ENCODE data around the gene KRTAP9-9.
"Not testable (repeated sequence)": the region's sequence is repeated elsewhere in the genome, so short reads cannot be mapped to it uniquely, and the experiment has no call there.

KRTAP9-9 gene

DNA sequence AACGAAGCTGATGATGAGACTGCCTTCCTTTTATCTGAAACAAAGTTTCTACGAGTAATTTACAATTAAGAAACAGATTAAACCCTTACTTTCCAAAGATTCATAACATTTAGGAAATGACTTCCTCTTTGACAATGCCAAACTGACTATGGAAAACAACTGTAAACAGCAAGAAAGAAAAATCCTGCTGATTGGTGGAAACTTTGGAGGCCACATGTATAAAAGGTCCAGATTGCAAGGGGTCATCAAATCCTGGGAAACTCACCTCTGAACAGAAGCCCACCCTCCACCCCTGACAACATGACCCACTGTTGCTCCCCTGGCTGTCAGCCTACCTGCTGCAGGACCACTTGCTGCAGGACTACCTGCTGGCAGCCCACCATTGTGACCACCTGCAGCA is 9.9 kb downstream of the KRTAP9-9 start, which contains the start of gene KRTAP9-6:
Gene KRTAP9-6, plus strand, starts transcription at position 301 of the 400 bp plus-strand sequence. Its CDS starts 0 bp downstream, at position 301.
- no peak for DNase-seq (ENCODE audit: low spot score)

DNA sequence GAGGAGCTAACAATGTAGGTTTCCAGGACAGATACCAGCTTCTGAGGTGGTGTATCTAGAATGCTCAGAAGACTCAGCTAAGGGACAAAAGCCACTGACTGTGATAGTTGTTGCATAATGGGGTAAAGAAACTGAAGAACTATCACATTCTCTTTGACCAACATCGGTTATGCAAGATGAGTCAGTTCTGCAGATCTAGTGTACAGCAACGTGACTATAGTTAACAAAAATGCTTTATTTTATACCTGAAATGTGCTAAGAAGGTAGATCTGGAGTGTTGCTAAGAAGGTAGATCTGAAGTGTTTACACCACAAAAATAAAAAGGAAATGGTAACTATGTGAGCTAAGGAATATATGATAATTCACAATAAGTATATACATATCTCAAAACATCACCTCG is 12.5 kb downstream of the KRTAP9-9 start:
- no peak for DNase-seq (ENCODE audit: low spot score)

DNA sequence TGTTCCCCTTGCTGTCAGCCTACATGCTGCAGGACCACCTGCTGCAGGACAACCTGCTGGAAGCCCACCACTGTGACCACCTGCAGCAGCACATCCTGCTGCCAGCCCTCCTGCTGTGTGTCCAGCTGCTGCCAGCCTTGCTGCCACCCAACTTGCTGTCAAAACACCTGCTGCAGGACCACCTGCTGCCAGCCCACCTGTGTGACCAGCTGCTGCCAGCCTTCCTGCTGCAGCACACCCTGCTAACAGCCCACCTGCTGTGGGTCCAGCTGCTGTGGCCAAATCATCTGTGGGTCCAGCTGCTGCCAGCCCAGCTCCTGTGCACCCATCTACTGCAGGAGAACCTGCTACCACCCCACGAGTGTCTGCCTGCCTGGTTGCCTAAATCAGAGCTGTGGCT is 16.1 kb downstream of the KRTAP9-9 start:
- DNase-seq (ENCODE audit: low spot score): not testable (repeated sequence)

DNA sequence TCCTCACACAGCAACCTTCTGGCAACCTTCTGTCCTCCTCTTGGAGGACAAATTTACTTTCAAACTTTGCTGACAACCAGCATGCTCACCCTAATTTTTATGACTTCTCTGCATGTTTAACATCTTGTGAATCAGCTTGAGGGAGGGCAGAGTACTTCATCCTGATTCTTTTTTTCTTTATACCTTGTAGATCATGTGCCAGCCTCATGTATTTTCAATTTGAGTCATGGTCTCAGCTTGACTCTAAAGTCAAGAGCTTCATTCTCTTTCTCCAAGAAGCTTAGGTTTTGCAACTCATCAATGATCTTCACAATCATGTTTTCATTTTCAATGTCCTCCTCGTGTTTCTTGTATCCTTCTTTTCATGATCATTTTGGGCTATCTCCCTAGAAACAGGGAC is 16.7 kb downstream of the KRTAP9-9 start:
- no peak for DNase-seq (ENCODE audit: low spot score)

DNA sequence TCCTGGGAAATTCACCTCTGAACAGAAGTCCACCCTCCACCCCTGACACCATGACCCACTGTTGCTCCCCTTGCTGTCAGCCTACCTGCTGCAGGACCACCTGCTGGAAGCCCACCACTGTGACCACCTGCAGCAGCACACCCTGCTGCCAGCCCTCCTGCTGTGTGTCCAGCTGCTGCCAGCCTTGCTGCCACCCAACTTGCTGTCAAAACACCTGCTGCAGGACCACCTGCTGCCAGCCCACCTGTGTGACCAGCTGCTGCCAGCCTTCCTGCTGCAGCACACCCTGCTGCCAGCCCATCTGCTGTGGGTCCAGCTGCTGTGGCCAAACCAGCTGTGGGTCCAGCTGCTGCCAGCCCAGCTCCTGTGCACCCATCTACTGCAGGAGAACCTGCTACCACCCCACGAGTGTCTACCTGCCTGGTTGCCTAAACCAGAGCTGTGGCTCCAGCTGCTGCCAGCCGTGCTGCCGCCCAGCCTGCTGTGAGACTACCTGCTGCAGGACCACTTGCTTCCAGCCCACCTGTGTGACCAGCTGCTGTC is 20.5 kb downstream of the KRTAP9-9 start, which contains the start of gene KRTAP9-7:
Gene KRTAP9-7, plus strand, starts transcription at position 51 of the 543 bp plus-strand sequence. Its CDS starts 0 bp downstream, at position 51.
- not testable (repeated sequence) for DNase-seq (ENCODE audit: low spot score)

DNA sequence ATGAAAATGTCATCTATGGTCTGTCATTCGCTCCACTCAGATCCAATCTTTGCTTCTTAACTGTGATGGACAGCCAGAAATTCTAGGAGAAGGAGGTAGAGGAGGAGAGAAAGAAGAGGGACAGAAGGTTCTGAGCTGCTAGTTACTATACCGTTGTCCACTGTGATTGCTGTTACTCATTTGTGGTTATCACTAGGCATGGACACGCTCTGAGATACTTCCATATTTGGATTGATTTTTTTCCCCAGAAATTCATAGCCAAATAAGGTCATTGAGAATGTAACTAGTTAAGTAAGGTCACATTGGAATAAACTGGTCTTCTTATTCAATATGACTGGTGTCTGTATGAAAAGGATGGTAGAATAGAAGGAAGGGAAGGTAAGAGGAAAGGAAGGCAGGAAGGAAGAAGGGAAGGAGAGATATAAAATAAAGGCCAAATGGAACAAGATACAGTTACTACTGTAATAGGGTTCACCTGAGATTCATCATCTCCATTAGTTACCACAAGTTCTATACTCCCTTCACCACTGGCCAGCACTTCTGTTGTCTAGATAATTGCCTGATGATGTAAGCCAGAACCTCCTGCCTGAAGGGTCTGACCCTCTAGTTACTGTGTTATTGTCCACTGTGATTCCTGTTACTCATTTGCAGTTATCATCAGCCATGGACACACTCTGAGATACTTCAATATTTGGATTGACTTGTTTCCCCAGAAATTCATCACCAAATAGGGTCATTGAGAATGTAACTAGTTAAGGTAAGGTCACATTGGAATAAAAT is 23.2 kb downstream of the KRTAP9-9 start:
- DNase-seq (ENCODE audit: low spot score): no peak

DNA sequence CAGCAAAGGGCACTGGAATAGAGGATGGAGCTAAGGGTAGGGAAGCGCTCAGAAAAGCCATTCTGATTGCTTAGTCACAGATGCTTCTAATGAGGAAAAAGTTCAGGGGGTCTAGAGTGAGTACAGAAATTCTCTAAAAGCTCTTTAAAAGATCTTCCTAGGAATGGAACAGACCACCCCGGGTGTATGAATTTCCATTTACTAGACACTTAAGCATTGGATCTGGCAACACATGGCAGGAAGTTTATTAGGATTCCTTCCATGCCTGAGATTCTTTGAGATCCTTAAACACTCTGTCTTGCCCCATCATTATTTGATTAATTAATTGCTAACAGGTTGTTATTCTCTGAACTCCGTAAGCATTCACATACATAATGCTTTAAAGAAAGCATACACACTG is 28.9 kb downstream of the KRTAP9-9 start:
- DNase-seq (ENCODE audit: low spot score): no peak

DNA sequence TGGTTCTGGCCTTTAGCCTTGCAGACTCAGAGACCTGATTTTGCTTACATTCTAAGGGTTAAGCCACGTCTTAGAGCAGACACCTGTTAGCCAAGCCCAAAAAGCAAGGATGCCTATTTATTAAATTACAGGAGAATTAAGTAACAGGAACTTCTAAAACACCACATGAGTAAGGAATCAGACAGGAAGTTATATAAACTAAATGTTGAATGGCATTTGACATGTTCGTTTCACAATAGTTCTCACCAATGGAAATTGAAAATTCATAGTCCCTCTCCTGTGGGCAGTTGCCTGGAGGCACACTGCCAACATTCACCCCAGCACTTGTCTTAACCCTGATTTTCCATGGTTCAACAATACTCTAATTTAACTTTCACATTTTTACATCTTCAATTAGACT is 29.4 kb downstream of the KRTAP9-9 start:
- no peak for DNase-seq (ENCODE audit: low spot score)

DNA sequence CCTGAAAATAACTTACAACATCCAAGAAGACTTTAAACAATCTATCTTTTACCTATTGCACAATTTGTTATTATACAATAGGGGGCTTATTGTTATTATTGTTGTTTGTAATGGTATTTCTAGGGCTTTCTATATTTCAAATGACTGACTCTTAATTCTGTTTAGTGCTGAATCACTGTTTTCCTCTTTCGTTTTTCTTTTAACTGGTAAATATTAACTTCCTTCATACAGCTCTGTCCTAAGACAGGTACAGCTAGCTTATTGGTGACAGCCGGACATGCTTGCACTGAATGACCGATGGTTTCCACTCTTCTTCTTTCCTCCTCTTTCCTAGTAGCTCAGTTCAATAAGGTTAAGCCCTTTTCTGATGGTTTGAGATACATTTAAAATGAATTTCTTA is 31.9 kb downstream of the KRTAP9-9 start:
- no peak for DNase-seq (ENCODE audit: low spot score)

DNA sequence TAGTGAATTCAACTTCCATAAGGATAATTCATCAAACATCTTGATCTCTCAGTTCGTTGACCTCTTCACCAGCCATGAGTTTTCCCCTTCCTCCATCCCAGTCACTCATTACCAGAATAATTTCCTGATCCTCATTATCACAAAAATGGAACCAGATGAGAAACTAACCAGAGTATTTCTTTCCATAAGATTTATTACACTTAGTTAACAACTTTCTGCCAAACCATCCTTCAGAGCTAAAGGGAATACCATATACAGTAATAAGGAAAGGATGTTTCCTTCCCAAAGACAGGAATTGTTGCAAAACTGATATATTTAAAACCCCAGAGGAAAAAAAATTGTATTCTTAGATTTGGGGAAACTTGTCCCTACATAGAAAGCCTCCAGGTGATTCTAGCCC is 38.8 kb downstream of the KRTAP9-9 start:
- DNase-seq (ENCODE audit: low spot score): no peak

DNA sequence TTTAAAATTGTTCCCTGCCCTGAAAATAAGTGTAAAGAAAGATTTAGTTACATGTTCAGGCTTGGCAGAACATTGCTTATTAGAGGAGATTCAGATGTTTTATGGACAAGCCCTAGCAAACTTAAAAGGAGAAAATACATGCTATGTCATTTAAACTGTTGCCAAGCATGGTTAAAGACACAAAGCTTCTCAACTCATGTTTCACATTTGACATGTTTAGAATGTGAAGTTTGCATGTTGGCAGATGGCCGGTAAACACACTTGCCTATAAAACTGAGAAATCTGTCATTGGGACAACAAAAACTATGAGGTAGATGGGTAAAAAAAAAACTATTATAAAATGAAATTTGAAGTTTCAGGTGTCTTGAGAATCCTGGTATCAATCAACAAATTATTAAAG is 41.7 kb downstream of the KRTAP9-9 start:
- DNase-seq (ENCODE audit: low spot score): no peak

DNA sequence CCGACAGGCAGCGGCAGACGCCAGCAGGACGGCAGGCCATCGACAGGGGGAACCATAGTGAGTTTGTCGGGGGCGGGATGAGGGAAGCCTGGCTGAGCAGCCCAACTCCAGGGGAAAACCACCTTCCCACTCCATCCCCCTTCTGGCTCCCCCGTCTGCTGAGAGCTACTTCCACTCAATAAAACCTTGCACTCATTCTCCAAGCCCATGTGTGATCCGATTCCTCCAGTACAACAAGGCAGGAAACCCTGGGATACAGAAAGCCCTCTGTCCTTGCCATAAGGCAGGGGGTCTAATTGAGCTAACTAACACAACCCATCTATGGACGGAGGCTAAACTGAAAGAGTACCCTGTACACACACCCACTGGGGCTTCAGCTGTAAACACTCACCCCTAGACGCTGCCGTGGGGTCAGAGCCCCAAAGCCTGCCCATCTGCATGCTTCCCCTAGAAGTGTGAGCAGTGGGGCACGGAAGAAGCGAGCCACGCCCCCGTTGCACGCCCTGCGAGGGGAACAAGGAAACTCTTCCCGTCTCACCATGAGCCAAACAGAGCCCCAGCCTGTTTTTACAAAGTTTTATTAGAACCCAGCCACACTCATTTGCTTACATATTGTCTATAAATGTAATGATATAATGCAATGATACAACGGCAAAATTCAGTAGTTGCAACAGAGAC is 43.4 kb downstream of the KRTAP9-9 start:
- DNase-seq (ENCODE audit: low spot score): no peak

DNA sequence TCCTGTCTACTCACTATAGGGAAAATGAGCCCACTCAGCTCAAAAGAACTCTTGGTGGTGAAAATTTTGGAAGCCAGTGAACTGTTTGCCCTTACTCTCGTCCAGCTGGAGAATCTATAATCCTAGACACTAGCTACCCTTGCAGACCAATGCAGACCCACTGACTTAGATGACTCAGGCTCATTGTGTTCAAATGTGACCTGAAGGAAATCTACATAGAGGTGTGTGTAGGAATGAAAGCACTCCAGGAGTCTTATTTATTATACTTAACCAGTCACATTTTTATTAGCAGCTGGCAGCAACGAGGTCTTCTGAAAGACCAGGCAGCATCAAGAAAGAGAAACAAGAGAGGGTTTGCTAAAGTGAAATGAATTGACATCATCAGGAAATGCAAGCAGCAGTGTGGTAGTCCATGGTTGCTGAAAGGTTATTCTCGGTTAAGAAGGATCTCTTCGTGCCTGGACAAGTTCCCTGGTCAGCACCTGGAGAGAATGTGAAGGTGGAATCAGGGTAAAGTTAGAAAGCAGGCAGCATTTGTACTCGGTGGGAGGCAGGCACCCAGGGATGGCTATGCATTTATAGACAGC is 46.1 kb downstream of the KRTAP9-9 start:
- no peak for DNase-seq (ENCODE audit: low spot score)

DNA sequence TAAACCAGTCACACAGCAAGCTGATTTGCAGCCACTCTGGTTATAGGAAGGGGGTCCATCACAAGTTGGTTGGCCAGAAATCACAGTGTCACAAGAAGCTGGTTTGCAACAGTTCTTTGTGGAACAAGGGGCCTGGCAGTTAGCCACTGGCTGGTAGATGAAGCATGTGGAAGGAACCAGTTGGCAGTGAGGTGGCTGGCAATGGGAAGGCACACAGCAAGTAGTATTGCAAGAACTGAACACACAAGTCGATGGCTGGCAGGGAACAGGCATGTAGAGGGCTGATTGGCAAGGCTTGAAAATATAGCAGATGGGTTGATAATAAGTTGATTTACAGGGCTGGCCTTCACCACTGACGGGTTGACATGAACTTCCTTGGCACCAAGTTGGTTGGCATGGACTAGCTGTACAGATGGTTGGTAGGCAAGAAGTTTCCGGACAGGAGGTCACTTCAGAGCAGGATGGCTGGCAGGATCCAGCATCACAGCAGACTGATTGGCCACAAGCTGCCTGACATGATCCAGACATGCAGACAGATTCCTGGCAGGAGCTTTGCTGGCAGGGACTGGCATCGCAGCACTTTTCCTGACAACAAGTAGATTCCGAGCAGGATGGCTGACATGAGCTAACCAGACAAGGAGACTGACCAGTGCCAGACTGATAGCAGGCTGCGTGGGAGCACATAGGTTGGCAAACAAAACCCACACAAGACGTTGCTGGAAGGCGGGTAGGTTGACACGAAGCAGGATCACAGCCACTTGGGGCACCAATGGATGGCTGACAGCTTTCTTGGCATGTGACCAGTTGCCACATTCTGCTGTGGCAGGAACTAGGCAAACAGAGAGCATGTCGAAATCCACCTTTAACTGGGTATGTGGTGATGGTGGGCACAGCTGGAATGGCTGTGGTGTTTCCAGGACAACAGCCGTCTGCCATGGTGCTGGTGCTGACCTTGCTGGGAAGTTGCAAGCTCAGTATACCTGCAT is 47.0 kb downstream of the KRTAP9-9 start, which contains the start of gene KRTAP29-1:
Gene KRTAP29-1, minus strand, starts transcription at position 936 of the 986 bp plus-strand sequence. Its CDS starts 0 bp downstream, at position 936.
- no peak for DNase-seq (ENCODE audit: low spot score)

DNA sequence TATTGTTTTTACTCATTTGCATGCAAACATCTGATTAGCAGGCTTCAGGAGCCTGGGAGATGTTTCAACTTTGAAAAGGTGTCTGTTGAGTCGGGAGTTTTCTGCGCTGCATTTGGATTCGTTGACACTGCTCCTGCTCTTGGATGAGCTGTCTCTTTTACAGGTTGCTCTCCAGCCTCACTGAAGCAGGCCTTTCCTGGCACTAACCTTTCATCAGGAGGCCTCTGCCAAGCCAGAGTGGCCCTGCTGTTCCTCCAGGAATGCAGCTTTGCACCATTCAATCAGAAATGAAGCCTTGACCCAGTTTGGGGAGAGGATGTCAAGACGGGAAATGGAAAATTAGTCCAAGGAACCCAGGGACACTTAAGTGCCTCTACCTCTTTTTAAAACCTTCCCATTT is 47.8 kb downstream of the KRTAP9-9 start:
- no peak for DNase-seq (ENCODE audit: low spot score)

DNA sequence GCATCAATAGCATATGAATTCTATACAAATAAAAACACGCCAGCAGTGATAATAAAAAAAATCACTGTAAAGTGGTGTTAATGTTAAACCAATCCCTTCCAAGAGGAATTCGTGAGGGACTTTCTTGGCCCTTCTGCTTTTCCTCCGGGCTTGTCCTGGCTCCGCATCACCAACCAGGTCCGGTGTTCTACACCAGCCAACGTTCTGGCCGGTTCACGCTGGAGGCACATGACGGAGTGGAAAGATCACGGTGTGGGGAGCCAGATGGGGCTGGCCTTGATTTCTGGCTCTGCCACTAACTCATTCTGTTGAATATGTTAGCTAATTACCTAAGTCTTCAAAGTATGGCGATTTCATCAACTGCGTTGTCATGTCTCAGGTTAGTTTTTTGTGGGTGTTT is 48.9 kb downstream of the KRTAP9-9 start:
- no peak for DNase-seq (ENCODE audit: low spot score)
